Mesenteric fat pad (tissue), 1 donor: Measurements from ENCODE around the gene TUBAL3. TPM values are rescaled to one million over a fixed set of nuclear protein-coding genes. Genes with fewer than 3 reads are reported as not detected.

Experiments
- DNase-seq: peaks from one replicate; pipeline ENCODE4 v3.0.0-alpha.2; 2020; ENCODE audit warnings: low spot score
- long read RNA-seq: library from polyadenylated mRNA; unstranded; transcript quantifications from one replicate; pipeline ENCODE4 v2.0.0, GENCODE V29; 2020
- total RNA-seq: library from RNA; stranded (reverse); fragmentation: NEBNext Ultra II Directional; extraction: Animal tissue kit (Norgen Biotek cat#: 25700); gene quantifications from one replicate; pipeline ENCODE4 v1.2.1, GENCODE V29; 2021
- donor health status: DM: yes; HTN: yes; CAD: no.

TUBAL3 gene
- total RNA-seq: not detected
- long read RNA-seq: 0 reads

GRCh38 chr10:5404208-5405041 lies at the start of gene TUBAL3:
Gene TUBAL3, minus strand, starts transcription at chr10:5404828. Its CDS starts 36 bp downstream, at chr10:5404792.
- DNase-seq: no peak

DNA sequence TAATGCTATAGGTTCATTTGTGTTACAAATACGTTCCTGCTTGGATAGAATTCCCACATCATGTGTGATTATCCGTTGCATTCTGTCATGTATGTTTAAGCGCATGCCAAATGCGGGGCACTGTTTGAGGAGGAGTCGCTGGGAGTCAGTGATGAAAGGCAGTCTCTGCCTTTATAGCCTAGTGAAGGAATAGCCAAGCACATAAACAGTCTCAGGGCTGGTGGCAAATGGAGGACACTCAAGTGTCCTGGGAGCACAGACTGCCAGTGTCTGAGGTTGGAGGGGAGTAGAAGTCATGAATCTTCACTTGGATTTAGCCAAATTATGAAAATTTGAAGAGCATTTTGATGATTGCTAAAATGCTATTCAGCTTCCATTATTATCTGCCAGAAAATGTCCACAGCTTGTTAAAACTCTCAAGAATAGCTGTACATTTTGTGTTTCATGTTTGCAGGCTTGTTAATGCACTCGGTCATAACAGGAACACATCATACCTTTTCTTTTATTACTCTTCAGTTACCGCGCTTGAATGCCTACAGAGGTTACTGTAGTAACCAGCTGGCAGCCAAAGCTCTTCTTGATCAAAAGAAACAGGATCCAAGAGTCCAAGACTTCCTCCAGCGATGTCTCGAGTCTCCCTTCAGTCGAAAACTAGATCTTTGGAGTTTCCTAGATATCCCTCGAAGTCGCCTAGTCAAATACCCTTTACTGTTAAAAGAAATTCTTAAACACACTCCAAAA lies 49.3 kb upstream of the TUBAL3 start:
- DNase-seq: no peak

DNA sequence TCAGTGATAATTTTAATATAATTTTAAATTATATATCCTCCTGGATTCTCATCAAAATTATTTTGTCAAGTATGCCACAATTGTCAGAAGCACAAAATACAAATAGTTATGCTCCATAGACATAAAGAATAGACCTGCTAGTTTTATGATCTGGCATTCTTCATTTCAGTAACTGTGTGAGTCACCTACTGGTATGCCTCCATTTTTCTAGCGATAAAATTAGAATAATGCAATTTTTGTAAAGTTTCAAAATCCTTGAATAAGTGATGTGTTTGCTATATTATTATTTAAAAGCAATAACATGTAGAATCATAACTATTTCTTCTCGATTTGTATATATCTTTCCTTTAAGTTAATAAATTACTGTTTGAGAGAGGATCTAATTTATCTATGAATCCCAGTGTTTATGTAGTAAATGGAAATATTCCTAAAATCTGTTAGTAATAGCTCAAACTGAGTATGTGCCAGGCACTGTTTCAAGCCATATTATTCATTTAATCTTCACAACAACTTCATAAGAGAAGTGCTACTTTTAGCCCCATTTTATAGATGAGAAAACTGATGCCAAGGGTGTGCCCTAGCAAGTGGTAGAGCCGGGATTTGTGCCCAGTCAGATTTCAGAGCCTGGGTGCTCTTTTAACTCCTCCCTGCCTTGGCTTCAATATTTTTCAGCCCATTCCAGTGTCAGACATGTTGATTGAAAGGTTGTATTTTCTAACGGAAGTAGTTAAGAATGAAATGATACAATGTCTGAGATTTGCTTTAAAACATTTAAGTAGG lies 46.2 kb upstream of the TUBAL3 start:
- no peak for DNase-seq

GRCh38 chr10:5449823-5450222 lies 45.2 kb upstream of the TUBAL3 start:
- DNase-seq: no peak

GRCh38 chr10:5449227-5449626 lies 44.6 kb upstream of the TUBAL3 start:
- DNase-seq: no peak

- DNase-seq: no peak
Measured at GRCh38 chr10:5448333-5449001, 43.8 kb upstream of the TUBAL3 start.

- no peak for DNase-seq
Measured at GRCh38 chr10:5447611-5448071, 43.0 kb upstream of the TUBAL3 start.

DNA sequence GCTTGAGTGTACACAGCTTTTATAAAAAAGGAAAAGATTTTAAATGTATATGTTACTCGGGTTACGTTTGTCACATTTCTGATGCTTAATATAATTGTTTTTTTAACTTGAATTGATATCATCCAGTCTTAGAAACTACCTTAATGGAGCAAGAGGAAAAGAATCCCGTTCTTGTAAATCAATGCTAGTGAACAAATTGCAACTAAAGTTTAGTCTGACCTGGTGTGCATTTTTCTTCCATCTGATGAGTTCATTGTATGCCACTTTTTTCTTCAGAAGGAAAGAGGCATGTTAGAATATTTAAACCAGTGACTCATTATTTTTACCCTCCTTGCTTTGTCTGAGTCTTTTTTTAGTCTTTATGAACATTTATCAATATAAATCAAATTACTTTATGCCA lies 42.4 kb upstream of the TUBAL3 start:
- no peak for DNase-seq

DNA sequence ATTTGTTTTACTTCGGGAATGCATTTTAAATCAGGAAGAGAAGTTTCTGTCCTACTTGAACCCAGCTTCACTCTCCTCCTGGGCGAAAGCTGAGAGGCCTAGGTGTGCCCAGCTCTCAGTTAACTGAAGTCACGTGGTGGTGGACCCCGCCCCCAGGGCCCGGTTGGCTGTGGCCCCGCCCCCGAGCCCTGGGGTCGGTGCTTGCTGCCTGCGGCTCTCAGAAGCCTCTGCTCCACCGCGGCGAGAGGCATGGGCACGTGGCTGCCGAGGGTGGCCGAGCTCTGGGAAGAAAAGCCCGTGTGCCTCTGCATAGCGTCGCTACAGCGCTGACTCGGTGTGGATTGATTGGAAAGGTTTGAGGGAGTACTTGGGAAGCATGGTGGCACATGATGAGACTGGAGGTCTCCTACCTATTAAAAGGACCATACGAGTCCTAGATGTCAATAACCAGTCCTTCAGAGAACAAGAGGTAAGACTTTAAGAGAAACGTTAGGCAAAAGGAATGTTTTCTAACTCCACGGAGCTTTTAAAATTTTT lies 41.8 kb upstream of the TUBAL3 start:
- peak; percentile 96 for DNase-seq

GRCh38 chr10:5445006-5445405 lies 40.4 kb upstream of the TUBAL3 start:
- DNase-seq: no peak

DNA sequence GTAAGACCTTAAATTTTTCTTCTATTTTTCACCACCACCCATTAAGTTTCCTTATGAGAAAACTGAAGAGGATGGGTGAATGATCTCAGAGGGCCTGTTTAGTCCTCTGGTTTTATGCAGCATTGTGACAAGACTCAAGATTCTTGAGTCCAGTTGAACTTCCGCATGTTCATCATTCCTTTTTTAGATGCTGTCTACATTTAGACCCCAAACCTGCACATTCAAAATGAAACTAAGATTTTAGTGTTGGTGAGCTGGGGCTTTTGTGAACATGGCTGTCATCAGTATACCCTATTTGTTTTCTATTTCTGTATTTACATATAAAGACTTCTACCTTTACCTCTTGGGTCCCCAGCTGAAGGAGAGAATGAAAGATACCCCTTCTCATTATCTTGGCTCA lies 38.8 kb upstream of the TUBAL3 start:
- DNase-seq: no peak

DNA sequence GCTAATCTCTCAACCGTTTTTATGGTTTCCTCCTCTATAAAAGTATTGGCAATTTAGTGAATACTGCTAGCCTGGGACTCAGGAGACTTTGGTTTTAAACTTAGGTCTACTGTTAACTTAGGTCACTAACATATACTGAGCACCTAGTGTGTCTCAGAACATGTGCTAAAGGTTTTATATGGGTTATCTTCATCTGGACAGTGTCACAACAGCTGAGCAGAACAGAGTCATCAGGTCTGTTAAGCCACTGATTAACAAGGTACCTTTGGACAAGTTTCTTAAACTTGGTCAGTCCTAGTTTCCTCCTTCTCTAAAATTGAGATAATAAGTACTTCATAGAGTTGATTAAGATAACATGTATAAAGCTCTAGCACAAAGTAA lies 38.4 kb upstream of the TUBAL3 start:
- DNase-seq: no peak

GRCh38 chr10:5442065-5442989 lies 37.7 kb upstream of the TUBAL3 start:
- DNase-seq: no peak

- no peak for DNase-seq
Measured at GRCh38 chr10:5441106-5441505, 36.5 kb upstream of the TUBAL3 start.

DNA sequence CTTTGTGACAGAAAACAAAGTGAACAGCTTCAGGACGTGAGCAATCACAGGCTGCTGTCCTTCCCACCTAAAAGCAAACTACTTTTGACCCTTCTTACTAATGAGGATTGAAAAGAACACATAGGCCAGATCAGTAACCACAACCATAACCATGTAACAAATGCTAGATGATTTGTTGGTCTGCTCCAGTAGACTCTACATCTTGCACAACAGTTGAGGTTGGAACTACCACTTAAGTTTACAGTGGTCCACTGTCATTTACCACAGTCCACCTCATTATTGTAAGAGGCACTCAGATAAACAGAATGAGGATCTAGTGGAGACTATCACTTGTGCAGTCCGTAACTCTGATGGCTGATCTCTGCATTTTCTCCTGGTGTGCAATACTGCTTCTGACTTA lies 35.6 kb upstream of the TUBAL3 start:
- no peak for DNase-seq

- DNase-seq: no peak
Measured at GRCh38 chr10:5435328-5435727, 30.7 kb upstream of the TUBAL3 start.

DNA sequence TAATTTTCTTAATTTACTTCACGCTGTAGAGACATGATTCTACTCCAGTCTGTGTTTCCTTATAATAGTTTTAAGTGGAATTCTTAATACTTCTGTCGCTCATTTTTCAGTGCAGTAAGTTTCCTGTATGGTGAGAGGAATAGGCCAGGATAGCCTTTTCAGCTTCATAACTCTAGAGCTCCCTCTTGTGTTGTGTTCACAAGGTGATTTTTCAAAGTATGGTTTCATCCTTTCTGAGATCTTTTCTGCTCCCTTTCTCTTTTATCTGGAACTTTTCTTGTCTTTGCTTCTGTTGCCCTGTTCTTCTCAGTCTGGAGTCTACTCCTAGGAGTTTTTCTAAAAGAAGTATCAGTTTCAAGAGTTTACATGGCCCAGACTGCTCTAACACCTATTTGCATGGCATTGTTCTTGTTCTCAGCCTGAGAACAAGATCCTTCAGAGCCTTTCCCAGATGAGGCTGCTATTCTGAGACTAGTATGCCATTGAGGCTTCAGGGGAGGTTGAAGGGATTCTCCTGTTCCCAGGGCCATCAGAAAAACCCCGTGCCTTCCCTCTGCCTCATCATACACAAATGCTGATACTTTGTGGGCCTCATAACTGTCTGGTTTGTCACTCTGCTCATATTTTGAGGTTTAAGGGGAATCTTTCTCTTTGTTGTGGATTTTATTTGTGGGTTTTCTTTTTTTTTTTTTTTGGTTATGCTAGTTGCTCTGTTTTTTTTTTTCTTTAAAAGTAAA lies 29.6 kb upstream of the TUBAL3 start:
- DNase-seq: no peak

DNA sequence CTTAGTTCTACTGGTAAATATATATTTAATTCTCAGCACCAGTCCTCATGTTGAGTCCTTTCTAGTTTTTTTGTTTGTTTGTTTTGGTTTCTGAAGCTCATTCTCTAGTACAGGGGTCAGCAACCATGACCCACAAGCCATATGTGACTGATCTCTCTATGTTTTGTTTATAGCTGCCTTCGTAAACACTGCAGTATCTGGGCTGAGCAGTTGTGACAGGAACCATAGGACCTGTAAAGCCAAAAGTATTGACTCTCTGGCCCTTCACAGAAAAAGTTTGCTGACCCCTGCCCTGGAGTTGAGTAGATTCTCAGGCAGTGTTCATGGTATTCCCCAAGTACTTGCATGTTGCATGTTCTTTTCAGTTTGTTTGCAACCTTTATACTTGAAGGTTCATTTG lies 28.6 kb upstream of the TUBAL3 start:
- DNase-seq: no peak

- DNase-seq: no peak
Measured at GRCh38 chr10:5428133-5428532, 23.5 kb upstream of the TUBAL3 start.
